Esophagus muscularis mucosa (tissue), 4 donors: ENCODE results near the gene KIF23. TPM values are rescaled to one million over a fixed set of nuclear protein-coding genes. Genes with fewer than 3 reads are reported as not detected.

Experiments
- DNase-seq: peaks from one replicate; pipeline ENCODE4 v3.0.0-alpha.2; 2017; ENCODE audit errors: extremely low spot score
- H3K27ac ChIP-seq, 4 donors: fragments of 200-600 bp; sonication (generic); replicated peaks in 1 of 4; 1 replicate in 3 of 4; 2 replicates in 1 of 4; pipeline ENCODE4 v1.5.1; 2016 to 2019; ENCODE audit warnings: mild to moderate bottlenecking in 1 of 4
- H3K27me3 ChIP-seq, 4 donors: fragments of 200-600 bp; sonication (generic); one replicate each; pipeline versions ENCODE4 v1.5.1 to v1.6.0; 2016 to 2019
- H3K36me3 ChIP-seq, 4 donors: fragments of 200-600 bp; sonication (generic); one replicate each; pipeline ENCODE4 v1.5.1; 2016 to 2019
- H3K4me1 ChIP-seq, 4 donors: fragments of 200-600 bp; sonication (generic); one replicate each; pipeline ENCODE4 v1.5.1; 2016 to 2019
- H3K4me3 ChIP-seq, 4 donors: fragments of 200-600 bp; sonication (generic); 1 replicate in 2 of 4; 2 replicates in 2 of 4; pipeline ENCODE4 v1.5.1; 2016 to 2019; ENCODE audit warnings: mild to moderate bottlenecking in 4 of 4, moderate library complexity in 1 of 4
- H3K9me3 ChIP-seq, 4 donors: fragments of 200-600 bp; sonication (generic); 1 replicate in 3 of 4; 2 replicates in 1 of 4; pipeline ENCODE4 v1.5.1; 2016 to 2019
- EP300 ChIP-seq: sonication (generic); formaldehyde crosslinking; IDR thresholded peaks from one replicate; pipeline ENCODE4 v1.6.1; 2017; ENCODE audit warnings: antibody characterized with exemption
- POLR2A ChIP-seq: fragments of 450-650 bp; IDR thresholded peaks from one replicate; pipeline ENCODE4 v1.6.1; 2017; ENCODE audit warnings: antibody characterized with exemption, moderate library complexity, mild to moderate bottlenecking, low read depth
- POLR2AphosphoS5 ChIP-seq, 2 donors: sonication (generic); formaldehyde crosslinking; IDR thresholded peaks; one replicate each; pipeline ENCODE4 v1.6.1; 2017; ENCODE audit warnings: antibody characterized with exemption in 2 of 2
- WGBS: methylation state at CpG from one replicate; pipeline ENCODE4 v1.1.5; 2018; 5-methylcytosine and 5-hydroxymethylcytosine counted together
- intact Hi-C: fragments of 100-400 bp; cut with DNase I; formaldehyde crosslinking; loops from one replicate; pipeline ENCODE4 v1.15.1; 2023
- total RNA-seq, 4 donors: library from RNA; depleted of rRNA; stranded (reverse); fragments of >200 nt; gene quantifications; one replicate each; pipeline versions ENCODE4 v1.1.0 to v1.2.1, GENCODE V29; 2016
- TF ChIP-seq, protein P1 (sequence below), 3 experiments: fragments of 200-600 bp in 2 of 3; fragments of 450-650 bp in 1 of 3; sonication (generic) in 2 of 3; IDR thresholded peaks; one replicate each; pipeline ENCODE4 v1.5.1; 2017 to 2019; ENCODE audit warnings: antibody characterized with exemption in 3 of 3, mild to moderate bottlenecking in 2 of 3, moderate library complexity in 1 of 3

KIF23 gene
- total RNA-seq, 4 donors from 2014 or later = 1.7 to 7.1 (median 4.9) TPM

DNA sequence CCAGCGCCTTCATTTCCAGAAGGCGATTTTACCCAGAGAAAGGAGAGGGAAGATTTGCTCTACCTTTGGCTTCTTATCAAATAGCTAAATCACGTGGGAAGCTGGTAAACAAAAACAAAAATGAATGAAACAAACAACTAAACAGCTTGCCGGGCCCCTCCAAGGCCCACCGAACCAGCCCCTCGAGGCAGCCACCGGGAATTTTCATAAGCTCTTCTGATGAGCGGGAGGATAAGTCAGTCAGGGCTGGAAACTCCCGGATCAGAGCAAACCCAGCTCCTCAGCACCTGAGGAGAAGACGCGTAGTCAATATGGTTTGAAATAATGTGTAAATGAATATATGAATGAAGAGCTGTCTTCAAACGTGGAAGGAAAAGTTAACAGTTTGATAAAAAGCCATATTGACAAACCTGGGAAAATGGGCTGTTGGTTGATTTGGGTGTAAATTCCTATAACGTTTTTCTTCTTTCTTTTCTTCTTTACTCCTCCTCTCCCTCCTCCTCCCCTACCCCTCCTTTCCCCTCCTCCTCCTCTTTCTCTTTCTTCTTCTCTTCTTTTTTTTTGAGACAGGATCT lies 49.1 kb downstream of the KIF23 start:
- no peaks in the 10 kb centered on the region for H3K27me3 ChIP-seq
- H3K27ac ChIP-seq = peak overlapping the region; percentile 91 to 94 (median 93)
- H3K4me1 ChIP-seq = peaks cover 14 to 48% (median 37%) of the 10 kb centered on the region in 4 donors
- peak overlapping the region; percentile 52 to 63 (median 60) for H3K4me3 ChIP-seq
- no peak for DNase-seq
- H3K9me3 ChIP-seq = no peaks in the 10 kb centered on the region
- WGBS = 13% methylated on average over 13 of the region's 13 CpGs
- TF ChIP-seq, protein P1, sequence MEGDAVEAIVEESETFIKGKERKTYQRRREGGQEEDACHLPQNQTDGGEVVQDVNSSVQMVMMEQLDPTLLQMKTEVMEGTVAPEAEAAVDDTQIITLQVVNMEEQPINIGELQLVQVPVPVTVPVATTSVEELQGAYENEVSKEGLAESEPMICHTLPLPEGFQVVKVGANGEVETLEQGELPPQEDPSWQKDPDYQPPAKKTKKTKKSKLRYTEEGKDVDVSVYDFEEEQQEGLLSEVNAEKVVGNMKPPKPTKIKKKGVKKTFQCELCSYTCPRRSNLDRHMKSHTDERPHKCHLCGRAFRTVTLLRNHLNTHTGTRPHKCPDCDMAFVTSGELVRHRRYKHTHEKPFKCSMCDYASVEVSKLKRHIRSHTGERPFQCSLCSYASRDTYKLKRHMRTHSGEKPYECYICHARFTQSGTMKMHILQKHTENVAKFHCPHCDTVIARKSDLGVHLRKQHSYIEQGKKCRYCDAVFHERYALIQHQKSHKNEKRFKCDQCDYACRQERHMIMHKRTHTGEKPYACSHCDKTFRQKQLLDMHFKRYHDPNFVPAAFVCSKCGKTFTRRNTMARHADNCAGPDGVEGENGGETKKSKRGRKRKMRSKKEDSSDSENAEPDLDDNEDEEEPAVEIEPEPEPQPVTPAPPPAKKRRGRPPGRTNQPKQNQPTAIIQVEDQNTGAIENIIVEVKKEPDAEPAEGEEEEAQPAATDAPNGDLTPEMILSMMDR (IDR thresholded peaks at IDR 0.05) = no peak
- TF ChIP-seq POLR2A (no peak), EP300 (no peak), POLR2AphosphoS5 (IDR thresholded peaks at IDR 0.05) (no peak)
- H3K36me3 ChIP-seq = no peaks in the 10 kb centered on the region
- intact Hi-C loops = loop anchor here (5.0 kb wide), 1 partner anchor 639 kb away; no protein-coding TSS in a partner anchor

DNA sequence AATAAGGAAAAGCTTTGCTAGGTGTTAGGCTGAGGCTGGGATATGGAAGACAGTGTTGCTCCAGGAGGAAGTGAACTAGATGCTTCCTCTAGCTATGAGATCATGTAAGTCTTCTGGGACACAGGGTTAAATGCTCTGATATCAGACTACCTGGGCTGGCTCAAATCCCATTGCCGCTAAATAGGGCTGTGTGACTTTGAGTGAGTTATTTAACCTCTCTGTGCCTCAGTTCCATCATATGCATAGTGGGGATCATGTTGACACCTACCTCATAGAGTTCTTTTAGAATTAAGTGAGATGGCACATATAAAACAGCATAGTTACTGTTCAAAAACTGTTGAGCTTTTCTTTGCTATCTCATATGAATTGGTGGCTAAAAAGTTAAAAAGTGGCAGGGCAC lies 51.1 kb downstream of the KIF23 start:
- intact Hi-C loops = no loop called here
- no peak overlapping the region for H3K27ac ChIP-seq
- TF ChIP-seq, protein P1 (IDR thresholded peaks at IDR 0.05) = no peak
- TF ChIP-seq EP300 = no peak
- no peak for TF ChIP-seq POLR2A
- no peak for TF ChIP-seq POLR2AphosphoS5 (IDR thresholded peaks at IDR 0.05)

DNA sequence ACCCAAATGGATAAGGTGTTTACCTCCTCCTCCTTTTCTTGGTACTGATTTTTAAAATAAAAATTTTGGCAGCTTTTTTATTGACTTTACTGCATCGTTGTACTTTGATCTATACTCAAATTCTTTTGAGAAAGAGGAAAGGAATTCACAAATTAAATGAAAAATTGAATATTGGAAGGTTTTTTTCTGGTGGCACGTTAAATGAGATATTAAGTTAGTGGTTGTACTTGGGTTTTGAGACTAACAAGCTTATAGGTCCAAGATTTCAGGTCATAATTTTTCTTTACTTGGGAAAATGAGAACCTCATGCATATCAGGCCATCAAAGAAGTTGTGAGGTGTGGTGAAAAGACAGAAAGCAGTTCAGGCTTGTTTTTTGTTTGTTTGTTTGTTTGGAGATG lies 52.6 kb downstream of the KIF23 start:
- TF ChIP-seq POLR2AphosphoS5 (IDR thresholded peaks at IDR 0.05) (no peak), EP300 (no peak), POLR2A (no peak)
- TF ChIP-seq, protein P1 (IDR thresholded peaks at IDR 0.05) = no peak
- no peak for DNase-seq
- 89% methylated on average over 2 of the region's 2 CpGs for WGBS
- no peaks in the 10 kb centered on the region for H3K36me3 ChIP-seq
- intact Hi-C loops = no loop called here
- H3K9me3 ChIP-seq = no peaks in the 10 kb centered on the region
- H3K27ac ChIP-seq = no peak overlapping the region
- H3K4me1 ChIP-seq = peaks cover 13 to 20% (median 17%) of the 10 kb centered on the region in 4 donors
- H3K27me3 ChIP-seq = no peaks in the 10 kb centered on the region
- no peak overlapping the region for H3K4me3 ChIP-seq

More for the DNA sequence above, 51.1 kb downstream of the KIF23 start:
- Histone ChIP-seq H3K36me3 (no peaks in the 10 kb centered on the region), H3K27me3 (no peaks in the 10 kb centered on the region), H3K4me3 (no peak overlapping the region), H3K9me3 (no peaks in the 10 kb centered on the region), H3K4me1 (peaks cover 14 to 35% (median 29%) of the 10 kb centered on the region in 4 donors)
- 100% methylated on average over 1 of the region's 1 CpG for WGBS
- DNase-seq = no peak

DNA sequence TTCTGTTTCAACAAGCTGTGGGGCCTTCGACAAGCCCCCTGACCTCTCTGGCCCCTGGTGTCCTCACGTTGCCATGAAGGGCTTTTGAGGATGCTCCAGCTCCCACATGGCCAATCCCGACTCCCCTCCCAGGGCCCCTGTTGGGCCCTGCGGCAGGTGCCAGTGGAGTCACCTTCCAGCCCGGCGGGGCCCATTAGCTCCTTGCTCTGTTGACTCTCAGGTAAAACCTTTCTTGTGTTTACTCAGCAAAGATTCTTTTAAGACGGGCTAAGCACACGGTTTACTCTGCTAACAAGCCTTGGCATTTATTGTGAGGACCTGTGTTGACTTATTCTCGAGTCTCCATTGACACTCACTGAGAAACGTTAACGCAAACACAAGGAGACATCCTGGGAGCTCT lies 53.5 kb downstream of the KIF23 start:
- no peak overlapping the region for H3K4me3 ChIP-seq
- no peaks in the 10 kb centered on the region for H3K36me3 ChIP-seq
- TF ChIP-seq, protein P1 (IDR thresholded peaks at IDR 0.05) = no peak
- TF ChIP-seq EP300 = no peak
- TF ChIP-seq POLR2A = no peak
- TF ChIP-seq POLR2AphosphoS5 (IDR thresholded peaks at IDR 0.05) = no peak
- H3K9me3 ChIP-seq = no peaks in the 10 kb centered on the region
- no peaks in the 10 kb centered on the region for H3K27me3 ChIP-seq
- no peak overlapping the region for H3K27ac ChIP-seq
- intact Hi-C loops = no loop called here
- 80% methylated on average over 11 of the region's 11 CpGs for WGBS
- DNase-seq = no peak
- H3K4me1 ChIP-seq = peaks cover 8 to 13% (median 9%) of the 10 kb centered on the region in 4 donors
